Loucy (cell line): Measurements from ENCODE around the gene MACROH2A1.

Experiments used
- H2AFZ ChIP-seq: fragments of 200-600 bp; sonication (generic); 2 replicates; pipeline ENCODE4 v1.6.0; 2016; ENCODE audit warnings: antibody characterized with exemption, mild to moderate bottlenecking, low read length, moderate library complexity
- H3F3A ChIP-seq: fragments of 200-600 bp; 2 replicates; pipeline ENCODE4 v1.6.0; 2016; ENCODE audit warnings: antibody characterized with exemption, low read depth, mild to moderate bottlenecking
- H3K27me3 ChIP-seq: fragments of 200-600 bp; sonication (generic); 2 replicates; pipeline ENCODE4 v1.6.1; 2014; ENCODE audit warnings: low read length, mild to moderate bottlenecking; ENCODE audit not compliant: insufficient read depth, poor library complexity, severe bottlenecking
- H3K36me3 ChIP-seq: fragments of 200-600 bp; sonication (generic); 2 replicates; pipeline ENCODE4 v1.6.1; 2016; ENCODE audit warnings: low read length; ENCODE audit not compliant: insufficient read depth
- H3K4me1 ChIP-seq: fragments of 200-600 bp; sonication (generic); 2 replicates; pipeline ENCODE4 v1.5.1; 2014; ENCODE audit warnings: low read length, mild to moderate bottlenecking; ENCODE audit not compliant: insufficient read depth, poor library complexity, severe bottlenecking
- H3K4me2 ChIP-seq: fragments of 200-600 bp; sonication (generic); 2 replicates; pipeline ENCODE4 v1.6.0; 2014; ENCODE audit warnings: antibody characterized with exemption, low read length, low read depth, mild to moderate bottlenecking; ENCODE audit not compliant: poor library complexity, severe bottlenecking
- H3K4me3 ChIP-seq: fragments of 200-600 bp; sonication (generic); 2 replicates; pipeline ENCODE4 v1.5.1; 2014; ENCODE audit warnings: low read length, mild to moderate bottlenecking, mixed read lengths; ENCODE audit not compliant: poor library complexity, severe bottlenecking
- H3K79me2 ChIP-seq: fragments of 200-600 bp; sonication (generic); 2 replicates; pipeline ENCODE4 v1.6.1; 2014; ENCODE audit warnings: low read length; ENCODE audit not compliant: insufficient read depth
- H3K9ac ChIP-seq: fragments of 200-600 bp; sonication (generic); 2 replicates; pipeline ENCODE4 v1.6.0; 2014; ENCODE audit warnings: mild to moderate bottlenecking, low read depth, low read length, moderate library complexity; ENCODE audit not compliant: poor library complexity, severe bottlenecking
- H3K9me2 ChIP-seq: fragments of 200-600 bp; sonication (generic); replicated peaks from 2 replicates; pipeline ENCODE4 v1.6.1; 2016; ENCODE audit warnings: low read depth, low read length, mixed read lengths
- H3K9me3 ChIP-seq: fragments of 200-600 bp; sonication (generic); 2 replicates; pipeline ENCODE4 v1.6.1; 2014; ENCODE audit warnings: mild to moderate bottlenecking, antibody characterized with exemption, low read length, low read depth; ENCODE audit not compliant: insufficient read depth
- H4K20me1 ChIP-seq: fragments of 200-600 bp; sonication (generic); 2 replicates; pipeline ENCODE4 v1.6.0; 2014; ENCODE audit warnings: antibody characterized with exemption, low read length, mild to moderate bottlenecking; ENCODE audit not compliant: insufficient read depth, poor library complexity, severe bottlenecking
- CTCF ChIP-seq: fragments of 200-600 bp; sonication (generic); conservative IDR thresholded peaks from 2 replicates; pipeline ENCODE4 v1.5.1; 2014; ENCODE audit warnings: mild to moderate bottlenecking, antibody characterized with exemption, low read length
- EZH2phosphoT487 ChIP-seq: fragments of 200-600 bp; IDR thresholded peaks from 2 replicates; pipeline ENCODE4 v1.6.1; 2018; ENCODE audit warnings: antibody characterized with exemption, mild to moderate bottlenecking, moderate library complexity, borderline replicate concordance

MACROH2A1 gene

GRCh38 chr5:135296900-135297816 lies 101.9 kb downstream of the MACROH2A1 start:
- no peaks in the 10 kb centered on the region for H3K36me3 ChIP-seq
- no peaks in the 10 kb centered on the region for H3K27me3 ChIP-seq
- H3K4me3 ChIP-seq, result no peak overlapping the region
- H4K20me1 ChIP-seq, result no peaks in the 10 kb centered on the region
- H3K79me2 ChIP-seq, result no peaks in the 10 kb centered on the region
- H3K9me2 ChIP-seq, result no peaks in the 10 kb centered on the region
- H3K9me3 ChIP-seq, result no peaks in the 10 kb centered on the region
- H2AFZ ChIP-seq, result no peak overlapping the region
- H3K4me1 ChIP-seq, result no peaks in the 10 kb centered on the region
- no peaks in the 10 kb centered on the region for H3F3A ChIP-seq
- H3K9ac ChIP-seq, result no peak overlapping the region
- H3K4me2 ChIP-seq, result no peak overlapping the region
- no peak for TF ChIP-seq EZH2phosphoT487

- no peaks in the 10 kb centered on the region for H3F3A ChIP-seq
- no peaks in the 10 kb centered on the region for H3K9me2 ChIP-seq
- H3K36me3 ChIP-seq, result no peaks in the 10 kb centered on the region
- no peaks in the 10 kb centered on the region for H4K20me1 ChIP-seq
- no peaks in the 10 kb centered on the region for H3K4me1 ChIP-seq
- H3K79me2 ChIP-seq, result no peaks in the 10 kb centered on the region
- H3K27me3 ChIP-seq, result no peaks in the 10 kb centered on the region
- no peak overlapping the region for H2AFZ ChIP-seq
- no peak overlapping the region for H3K9ac ChIP-seq
- no peak overlapping the region for H3K4me3 ChIP-seq
- no peaks in the 10 kb centered on the region for H3K9me3 ChIP-seq
- H3K4me2 ChIP-seq, result no peak overlapping the region
- TF ChIP-seq CTCF (no peak), EZH2phosphoT487 (no peak)
Measured at GRCh38 chr5:135295852-135296251, 103.2 kb downstream of the MACROH2A1 start.

- Histone ChIP-seq H3K9me2 (no peaks in the 10 kb centered on the region), H3K4me1 (no peaks in the 10 kb centered on the region), H2AFZ (no peak overlapping the region), H3K9me3 (no peaks in the 10 kb centered on the region), H3K36me3 (no peaks in the 10 kb centered on the region), H3K79me2 (no peaks in the 10 kb centered on the region), H3K4me3 (no peak overlapping the region), H3F3A (no peaks in the 10 kb centered on the region), H3K9ac (no peak overlapping the region), H3K4me2 (no peak overlapping the region), H3K27me3 (no peaks in the 10 kb centered on the region), H4K20me1 (no peaks in the 10 kb centered on the region)
- TF ChIP-seq CTCF (no peak), EZH2phosphoT487 (no peak)
Measured at GRCh38 chr5:135294793-135295192, 104.2 kb downstream of the MACROH2A1 start.
